HG02885 (cell line): ENCODE measurements around the gene CSF1R.

Source experiments
- ATAC-seq: cut with Tn5 transposase; IDR thresholded peaks from one replicate; pipeline ENCODE4 v1.9.1; 2021; ENCODE audit warnings: mild to moderate bottlenecking; ENCODE audit not compliant: unreplicated experiment, poor library complexity

The CSF1R gene

GRCh38 chr5:150075233-150075632 is 11.1 kb downstream of the CSF1R start:
- ATAC-seq = no peak

- ATAC-seq = no peak
These were observed 12.7 kb downstream of the CSF1R start for GRCh38 chr5:150073677-150074076.

GRCh38 chr5:150073086-150073625 is 13.2 kb downstream of the CSF1R start:
- ATAC-seq = no peak

DNA sequence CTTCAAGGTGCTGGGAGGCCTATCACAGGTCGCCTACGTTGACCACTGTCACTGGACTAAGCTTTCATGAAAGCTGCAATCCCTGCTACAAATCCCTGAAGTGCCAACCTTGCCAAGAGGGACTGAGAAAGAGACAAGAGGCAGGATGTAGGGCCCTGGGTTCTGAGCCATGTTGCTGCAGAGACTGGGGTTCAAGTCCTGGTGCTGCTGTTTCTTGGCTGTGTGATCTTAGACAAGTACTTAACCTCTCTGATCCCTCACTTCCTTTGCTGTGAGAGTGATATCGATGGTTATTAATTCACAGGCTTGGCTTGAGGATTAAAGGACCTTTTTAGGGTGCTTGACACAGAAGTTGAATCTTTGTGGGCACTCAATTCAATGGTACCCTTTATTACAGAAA is 15.5 kb downstream of the CSF1R start:
- ATAC-seq = no peak

DNA sequence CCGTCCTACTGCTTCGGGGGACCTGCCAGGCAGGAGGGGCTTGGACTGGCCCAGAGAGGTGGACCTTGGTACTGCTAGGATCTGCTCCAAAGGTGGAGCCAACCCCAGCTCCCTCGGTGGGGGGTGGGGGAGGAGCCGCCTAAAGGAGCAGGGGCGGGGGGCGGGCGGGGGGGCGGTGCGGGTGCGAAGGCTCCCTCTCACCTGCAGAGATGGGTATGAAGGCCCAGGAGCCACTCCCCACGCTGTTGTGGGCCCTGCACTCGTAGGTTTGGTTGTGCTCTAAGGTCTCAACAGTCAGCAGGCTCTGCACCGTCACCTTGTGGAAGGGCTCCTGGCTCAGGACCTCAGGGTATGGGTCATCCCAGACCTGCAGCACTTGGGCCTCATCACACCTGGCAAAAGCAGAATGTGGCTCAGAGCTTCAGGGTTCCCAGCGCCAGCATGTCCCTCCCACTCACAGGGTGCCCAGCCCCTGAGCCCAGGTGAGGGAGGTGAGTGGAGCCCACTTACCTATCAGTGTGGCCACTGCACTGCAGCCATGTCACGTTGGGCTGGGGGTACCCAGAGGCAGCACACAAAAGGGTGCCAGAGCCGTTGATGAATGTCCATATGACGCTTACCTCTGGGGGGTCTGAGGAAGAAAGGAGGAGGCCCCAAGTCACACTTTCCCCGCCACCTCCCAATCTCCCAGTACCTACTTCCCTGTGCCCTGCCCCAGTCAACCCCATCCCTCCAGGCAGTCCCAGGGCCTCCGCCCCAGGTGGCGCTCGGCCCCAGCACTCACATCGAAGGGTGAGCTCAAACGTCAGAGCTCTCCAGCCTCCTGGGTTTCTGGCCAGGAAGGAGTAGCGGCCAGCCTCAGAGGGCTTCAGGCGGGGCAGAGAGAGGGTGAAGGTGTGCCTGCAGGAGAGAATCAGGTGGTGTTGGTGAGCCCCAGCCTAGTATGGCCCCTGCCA is 16.4 kb downstream of the CSF1R start:
- ATAC-seq = no peak

- ATAC-seq = no peak
These were observed 17.3 kb downstream of the CSF1R start for GRCh38 chr5:150068961-150069645.

- no peak for ATAC-seq
These were observed 17.9 kb downstream of the CSF1R start for GRCh38 chr5:150068472-150068871.

DNA sequence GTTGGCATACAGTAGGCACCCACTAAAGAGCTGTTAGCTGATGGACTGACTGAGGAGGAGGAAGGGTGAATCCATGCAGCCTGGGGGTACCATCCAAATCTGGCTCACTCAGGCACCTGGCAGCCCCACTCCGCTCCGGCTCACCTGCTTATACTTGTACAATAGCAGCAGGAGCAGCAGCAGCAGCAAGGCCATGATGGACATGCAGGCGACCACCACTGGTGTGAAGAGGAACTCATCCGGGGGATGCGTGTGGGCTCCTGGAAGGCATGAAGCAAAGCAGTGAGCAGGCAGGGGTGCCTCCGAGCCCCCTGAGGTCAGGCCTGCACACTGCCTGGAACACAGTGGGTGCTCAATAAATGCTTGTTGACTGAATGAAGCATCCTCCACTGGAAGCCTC is 18.3 kb downstream of the CSF1R start:
- ATAC-seq = no peak

DNA sequence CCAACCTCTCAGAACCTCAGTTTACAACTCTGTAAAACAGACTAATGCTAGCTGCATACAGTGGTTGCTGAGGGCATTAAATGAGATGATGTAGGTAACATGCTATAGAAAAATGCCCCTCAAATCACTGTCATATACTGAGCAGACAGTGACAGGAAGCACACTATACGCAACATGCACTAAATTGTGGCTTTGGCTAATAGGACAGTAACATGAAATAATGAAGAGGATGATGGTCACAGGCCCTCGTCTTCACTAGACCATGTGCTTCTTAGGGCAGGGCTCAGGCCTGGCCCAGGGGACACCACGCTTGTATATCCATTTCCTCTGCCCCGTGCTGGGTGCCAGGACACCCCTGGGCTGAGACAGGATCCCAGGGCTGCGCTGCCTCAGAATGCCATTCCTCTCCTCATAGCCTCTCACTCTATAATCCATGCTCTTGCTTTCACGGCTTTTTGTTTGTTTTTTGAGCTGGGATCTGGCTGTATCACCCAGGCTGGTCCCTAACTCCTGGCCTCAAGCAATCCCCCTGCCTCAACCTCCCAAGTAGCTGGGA is 18.9 kb downstream of the CSF1R start:
- no peak for ATAC-seq

DNA sequence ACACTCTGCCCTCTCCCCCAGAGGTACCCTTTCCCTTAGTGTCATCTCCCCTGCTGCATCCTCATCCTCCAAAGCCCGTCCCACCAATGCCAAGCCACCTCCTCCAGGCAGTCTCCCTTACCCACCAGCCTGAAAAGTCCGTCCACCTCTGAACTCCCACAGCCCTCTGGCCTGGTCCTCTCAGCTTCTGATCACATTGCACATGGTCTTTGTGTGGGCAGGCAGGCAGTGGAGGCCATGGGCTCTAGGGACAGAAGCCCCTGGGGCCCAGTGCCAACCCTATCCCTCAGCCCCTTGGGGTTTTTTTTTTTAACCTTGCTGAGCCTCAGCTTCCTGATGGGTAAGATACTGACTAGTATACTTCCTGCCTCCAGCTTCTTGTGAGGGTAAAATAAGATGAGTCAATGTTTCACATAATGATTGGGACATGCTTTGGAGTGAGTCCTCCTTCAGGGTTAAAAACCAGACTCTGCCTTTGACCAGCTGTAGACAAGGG is 19.4 kb downstream of the CSF1R start:
- ATAC-seq = no peak

GRCh38 chr5:150066436-150066835 is 19.9 kb downstream of the CSF1R start:
- ATAC-seq = no peak

DNA sequence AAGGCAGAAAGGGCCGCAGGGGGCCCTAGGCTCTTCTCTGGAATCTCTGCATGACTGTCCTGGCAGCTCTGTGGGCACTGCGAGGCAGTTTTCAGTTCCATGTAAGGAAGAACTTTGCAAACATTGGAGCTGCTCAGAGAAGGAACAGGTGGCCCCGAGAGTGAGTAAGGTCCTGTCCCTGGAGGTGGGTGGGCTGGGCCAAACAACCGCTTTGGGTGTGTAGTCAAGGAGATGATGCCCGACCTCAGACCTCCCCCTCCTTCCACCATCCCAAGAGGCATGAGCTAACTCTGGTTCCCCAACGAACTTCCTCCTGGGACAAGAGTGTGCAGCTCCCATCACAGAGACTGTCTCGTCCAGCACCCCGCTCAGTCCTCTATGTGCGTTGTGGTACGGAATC is 20.5 kb downstream of the CSF1R start:
- no peak for ATAC-seq

GRCh38 chr5:150065346-150065745 is 21.0 kb downstream of the CSF1R start:
- ATAC-seq = no peak

DNA sequence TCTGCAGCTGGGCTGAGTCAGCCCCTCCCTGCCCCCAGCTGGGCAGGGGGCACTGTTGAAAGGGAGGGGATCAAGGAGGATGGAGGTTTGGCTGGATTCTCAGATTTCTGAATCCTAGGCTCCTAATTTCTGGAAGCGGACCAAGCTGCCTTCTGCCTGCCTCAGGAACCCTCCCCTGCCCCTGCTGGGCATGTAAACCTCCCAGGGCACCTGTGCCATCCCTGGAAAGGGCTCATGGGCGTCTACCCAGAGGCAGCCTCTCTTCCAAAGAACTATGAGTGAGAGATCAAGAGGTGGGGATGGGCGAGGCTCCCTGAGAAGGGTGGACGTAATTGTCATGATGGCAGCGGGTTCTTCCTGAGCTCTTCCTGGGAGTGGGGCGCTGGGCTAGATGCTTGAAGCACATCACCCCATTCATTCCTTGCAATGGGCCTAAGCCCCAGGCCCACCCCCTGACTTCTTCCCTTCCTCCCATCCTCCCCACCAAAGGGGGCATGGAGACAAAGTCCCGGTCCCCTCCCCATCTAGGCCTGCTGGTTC is 21.6 kb downstream of the CSF1R start:
- no peak for ATAC-seq

GRCh38 chr5:150063638-150064037 is 22.7 kb downstream of the CSF1R start:
- ATAC-seq = no peak

DNA sequence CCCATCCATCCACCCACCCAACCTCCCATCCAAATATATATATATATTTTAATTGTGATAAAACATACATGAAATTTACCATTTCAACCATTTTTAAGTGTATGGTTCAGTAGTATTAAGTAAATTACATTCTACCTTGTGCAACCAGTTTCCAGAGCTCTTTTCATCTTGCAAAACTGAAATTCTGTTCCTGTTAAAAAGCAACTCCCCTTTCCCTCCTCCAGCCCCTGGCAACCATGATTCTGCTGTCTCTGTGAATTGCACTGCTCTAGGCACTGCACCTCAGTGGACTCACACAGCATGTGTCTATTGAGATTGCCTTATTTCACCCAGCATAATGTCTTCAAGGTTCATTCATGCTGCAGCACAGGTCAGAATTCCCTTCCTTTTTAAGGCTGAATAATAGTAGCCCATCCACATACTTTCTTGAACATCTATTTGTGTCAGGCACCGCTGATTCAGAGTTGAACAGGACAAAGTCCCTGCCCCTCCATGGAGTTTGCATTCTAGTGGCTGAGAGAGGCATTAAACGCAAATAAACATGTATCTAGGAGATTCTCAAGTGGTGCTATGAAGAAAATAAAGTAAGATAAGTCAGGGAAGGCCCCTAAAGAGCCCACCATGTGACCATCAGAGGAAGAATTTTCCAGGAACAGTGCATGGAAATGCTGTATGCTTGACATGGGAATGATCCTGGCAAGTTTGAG is 24.0 kb downstream of the CSF1R start:
- ATAC-seq = no peak

DNA sequence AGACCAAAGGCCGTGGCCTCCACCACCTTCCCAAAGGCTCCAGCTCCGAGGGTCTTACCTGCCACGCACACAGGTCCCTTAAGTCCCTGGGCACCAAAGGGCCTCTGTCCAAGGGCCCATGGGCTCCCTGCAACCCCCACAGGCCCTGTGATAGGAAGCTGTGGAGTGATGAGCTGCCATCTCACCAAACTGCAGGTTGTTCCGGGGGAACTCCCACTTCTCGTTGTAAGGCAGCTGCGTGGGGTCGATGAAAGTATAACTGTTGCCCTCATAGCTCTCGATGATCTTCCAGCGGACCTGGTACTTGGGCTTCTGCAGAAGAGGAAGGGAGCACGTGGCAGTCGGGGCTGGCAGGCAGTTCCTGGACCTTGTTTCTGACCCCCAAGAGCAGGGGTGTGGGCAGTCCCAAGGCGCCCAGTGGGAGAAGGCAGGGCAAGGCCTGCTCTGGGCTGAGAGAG is 24.8 kb downstream of the CSF1R start:
- ATAC-seq = no peak

DNA sequence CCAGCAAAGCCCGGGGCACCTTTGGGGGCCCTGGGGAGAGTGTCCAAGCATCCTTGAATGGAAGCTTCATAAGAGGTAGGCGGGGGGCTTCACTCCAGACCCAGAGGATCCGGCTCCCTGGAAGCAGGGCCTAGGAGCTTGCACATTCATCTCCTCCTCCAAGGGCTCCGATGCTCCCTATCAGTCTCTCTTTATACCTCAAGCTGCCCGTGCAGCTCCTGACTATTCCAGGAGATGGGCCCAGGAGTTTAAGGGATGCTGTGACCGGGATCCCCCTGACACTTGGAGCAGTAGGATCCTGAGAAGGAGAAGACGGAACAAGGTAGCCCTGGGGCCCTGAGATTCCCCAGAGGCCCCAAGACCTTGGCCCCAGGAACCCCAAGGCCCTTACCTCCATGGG is 25.9 kb downstream of the CSF1R start:
- ATAC-seq = no peak

- no peak for ATAC-seq
These were observed 26.7 kb downstream of the CSF1R start for GRCh38 chr5:150059623-150060022.
